Measurements from ENCODE around the gene TNIK. TPM values are rescaled to one million over a fixed set of nuclear protein-coding genes. Genes with fewer than 3 reads are reported as not detected.

Gene TNIK
- total and polyA plus RNA-seq, 2 experiments from 2014 or later: 14.6 to 34.3 TPM

- Histone ChIP-seq H3K4me1 (ENCODE audit: insufficient read depth) (no peaks in the 10 kb centered on the region), H3K27ac (ENCODE audit: low read depth) (no peak overlapping the region), H3K36me3 (ENCODE audit: insufficient read depth) (no peaks in the 10 kb centered on the region), H2AFZ (no peak overlapping the region), H3K27me3 (ENCODE audit: insufficient read depth) (no peaks in the 10 kb centered on the region), H4K20me1 (replicated peaks; ENCODE audit: insufficient read depth) (no peaks in the 10 kb centered on the region), H3F3A (replicated peaks; ENCODE audit: low read depth) (no peaks in the 10 kb centered on the region), H3K79me2 (replicated peaks; ENCODE audit: insufficient read depth) (no peaks in the 10 kb centered on the region), H3K4me3 (no peak overlapping the region), H3K4me2 (no peak overlapping the region), H3K9me2 (ENCODE audit: insufficient read depth) (no peaks in the 10 kb centered on the region)
- H3K4me3 Mint-ChIP-seq: no peak overlapping the region
- DNase-seq (ENCODE audit: low spot score) (no peak), ATAC-seq (no peak)
- H3K36me3 Mint-ChIP-seq (ENCODE audit: low read depth): peaks cover 48% of the 10 kb centered on the region
- H3K27me3 Mint-ChIP-seq (ENCODE audit: insufficient read depth, low read depth, poor library complexity): peaks cover 1% of the 10 kb centered on the region
- no peak overlapping the region for H3K27ac Mint-ChIP-seq
- peaks cover 7% of the 10 kb centered on the region; the same call in 2 of the 3 replicates for H3K9me3 Mint-ChIP-seq
- H3K4me1 Mint-ChIP-seq: peaks cover under 1% of the 10 kb centered on the region; the same call in 2 of the 3 replicates
- TF ChIP-seq ZNF114 (CRISPR knock-in tag; IDR thresholded peaks at IDR 0.05) (no peak), ETS1 (IDR thresholded peaks at IDR 0.05) (no peak), REST (IDR thresholded peaks at IDR 0.05; ENCODE audit: unreplicated experiment) (no peak), EZH2phosphoT487 (IDR thresholded peaks at IDR 0.05; ENCODE audit: unreplicated experiment) (no peak), POLR2AphosphoS5 (IDR thresholded peaks at IDR 0.05; ENCODE audit: low read depth) (no peak), EZH2 (IDR thresholded peaks at IDR 0.05; ENCODE audit: low read depth, unreplicated experiment) (no peak)
These were observed 337.3 kb downstream of the TNIK start for GRCh38 chr3:171122861-171123260.

GRCh38 chr3:171122240-171122639, 338.0 kb downstream of the TNIK start:
- peaks cover 5% of the 10 kb centered on the region for H3K27me3 Mint-ChIP-seq (ENCODE audit: insufficient read depth, low read depth, poor library complexity)

More at GRCh38 chr3:171122240-171122639, 338.0 kb downstream of the TNIK start:
- H3K4me1 ChIP-seq (ENCODE audit: insufficient read depth): no peaks in the 10 kb centered on the region
- no peaks in the 10 kb centered on the region for H4K20me1 ChIP-seq (replicated peaks; ENCODE audit: insufficient read depth)
- no peak overlapping the region for H3K4me2 ChIP-seq
- H3K27ac ChIP-seq (ENCODE audit: low read depth): no peak overlapping the region
- H3K27me3 ChIP-seq (ENCODE audit: insufficient read depth): no peaks in the 10 kb centered on the region
- no peaks in the 10 kb centered on the region for H3K4me1 Mint-ChIP-seq
- H3K27ac Mint-ChIP-seq: no peak overlapping the region
- TF ChIP-seq ZNF114 (CRISPR knock-in tag; IDR thresholded peaks at IDR 0.05) (no peak), STAT1 (IDR thresholded peaks at IDR 0.05; ENCODE audit: unreplicated experiment) (no peak)
- H2AFZ ChIP-seq: no peak overlapping the region
- H3K36me3 Mint-ChIP-seq (ENCODE audit: low read depth): peaks cover 52% of the 10 kb centered on the region
- H3K9me2 ChIP-seq (ENCODE audit: insufficient read depth): no peaks in the 10 kb centered on the region
- H3F3A ChIP-seq (replicated peaks; ENCODE audit: low read depth): no peaks in the 10 kb centered on the region
- no peak overlapping the region for H3K4me3 Mint-ChIP-seq
- DNase-seq (ENCODE audit: low spot score) (no peak), ATAC-seq (no peak)
- H3K4me3 ChIP-seq: no peak overlapping the region
- H3K9me3 Mint-ChIP-seq: peaks cover 10% of the 10 kb centered on the region; the same call in 2 of the 3 replicates
- no peaks in the 10 kb centered on the region for H3K36me3 ChIP-seq (ENCODE audit: insufficient read depth)
- no peaks in the 10 kb centered on the region for H3K79me2 ChIP-seq (replicated peaks; ENCODE audit: insufficient read depth)
